ENCODE results near the gene RAB29. TPM values are rescaled to one million over a fixed set of nuclear protein-coding genes. Genes with fewer than 3 reads are reported as not detected.

The RAB29 gene
- total RNA-seq, 4 donors from 2014 or later, result 11.1 to 78.4 (median 14.9) TPM

- Histone ChIP-seq H3K4me1 (peaks cover 0 to 20% (median 10%) of the 10 kb centered on the region in 4 donors), H3K4me3 (no peak overlapping the region), H3K9me3 (no peaks in the 10 kb centered on the region), H3K27me3 (no peaks in the 10 kb centered on the region), H3K36me3 (peaks cover 0 to 21% (median 0%) of the 10 kb centered on the region in 3 donors), H3K27ac (no peak overlapping the region)
- TF ChIP-seq CTCF (IDR thresholded peaks at IDR 0.05) (no peak), POLR2A (IDR thresholded peaks at IDR 0.05) (no peak), EP300 (IDR thresholded peaks at IDR 0.05) (no peak)
- 77 to 90% methylated on average over 2 of the region's 2 CpGs for WGBS, 2 donors
- no peak for DNase-seq (ENCODE audit: low spot score in 2 of 2)
Measured at GRCh38 chr1:205772607-205773032, 2.7 kb downstream of the RAB29 start.

- no peak for DNase-seq (ENCODE audit: low spot score in 2 of 2)
- no peaks in the 10 kb centered on the region for H3K27me3 ChIP-seq
- peaks cover 0 to 21% (median 0%) of the 10 kb centered on the region in 3 donors for H3K36me3 ChIP-seq
- H3K9me3 ChIP-seq, result no peaks in the 10 kb centered on the region
- TF ChIP-seq CTCF (IDR thresholded peaks at IDR 0.05), result no peak
- no peak for TF ChIP-seq POLR2A (IDR thresholded peaks at IDR 0.05)
- no peak for TF ChIP-seq EP300 (IDR thresholded peaks at IDR 0.05)
- peaks cover 0 to 14% (median 7%) of the 10 kb centered on the region in 4 donors for H3K4me1 ChIP-seq
- H3K4me3 ChIP-seq, result no peak overlapping the region
- 90 to 92% methylated on average over 4 of the region's 4 CpGs for WGBS, 2 donors
- no peak overlapping the region for H3K27ac ChIP-seq
Measured at GRCh38 chr1:205770618-205771017, 4.7 kb downstream of the RAB29 start.

GRCh38 chr1:205769641-205770365 is 5.5 kb downstream of the RAB29 start:
- no peak for TF ChIP-seq EP300 (IDR thresholded peaks at IDR 0.05)
- TF ChIP-seq POLR2A (IDR thresholded peaks at IDR 0.05), result no peak
- no peak for TF ChIP-seq CTCF (IDR thresholded peaks at IDR 0.05)
- 61 to 68% methylated on average over 8 of the region's 8 CpGs for whole genome bisulfite sequencing, 2 donors
- Histone ChIP-seq H3K4me1 (peaks cover 0 to 10% (median 7%) of the 10 kb centered on the region in 4 donors), H3K27ac (no peak overlapping the region), H3K4me3 (no peak overlapping the region), H3K9me3 (no peaks in the 10 kb centered on the region), H3K27me3 (no peaks in the 10 kb centered on the region), H3K36me3 (peaks cover 0 to 21% (median 0%) of the 10 kb centered on the region in 3 donors)
- no peak for DNase-seq (ENCODE audit: low spot score in 2 of 2)

- Histone ChIP-seq H3K4me1 (no peaks in the 10 kb centered on the region), H3K9me3 (no peaks in the 10 kb centered on the region), H3K36me3 (peaks cover 0 to 21% (median 0%) of the 10 kb centered on the region in 3 donors), H3K4me3 (no peak overlapping the region), H3K27me3 (no peaks in the 10 kb centered on the region), H3K27ac (no peak overlapping the region)
- 78 to 84% methylated on average over 3 of the region's 3 CpGs for WGBS, 2 donors
- TF ChIP-seq POLR2A (IDR thresholded peaks at IDR 0.05) (no peak), CTCF (IDR thresholded peaks at IDR 0.05) (no peak), EP300 (IDR thresholded peaks at IDR 0.05) (no peak)
- no peak for DNase-seq (ENCODE audit: low spot score in 2 of 2)
Measured at GRCh38 chr1:205767248-205767647, 8.0 kb downstream of the RAB29 start.

- no peaks in the 10 kb centered on the region for H3K9me3 ChIP-seq
- 62 to 94% methylated on average over 3 of the region's 3 CpGs for WGBS, 2 donors
Measured at GRCh38 chr1:205766570-205766969, 8.7 kb downstream of the RAB29 start.

More at GRCh38 chr1:205766570-205766969, 8.7 kb downstream of the RAB29 start:
- TF ChIP-seq CTCF (IDR thresholded peaks at IDR 0.05), result no peak
- no peak for TF ChIP-seq EP300 (IDR thresholded peaks at IDR 0.05)
- no peak for TF ChIP-seq POLR2A (IDR thresholded peaks at IDR 0.05)
- Histone ChIP-seq H3K27ac (no peak overlapping the region), H3K4me3 (no peak overlapping the region), H3K27me3 (no peaks in the 10 kb centered on the region), H3K4me1 (no peaks in the 10 kb centered on the region), H3K36me3 (peaks cover 0 to 21% (median 0%) of the 10 kb centered on the region in 3 donors)
- DNase-seq (ENCODE audit: low spot score in 2 of 2), result no peak
